Panc1 (cell line): ENCODE results near the gene AHCY. TPM values are rescaled to one million over a fixed set of nuclear protein-coding genes. Genes with fewer than 3 reads are reported as not detected.
"Not testable (repeated sequence)": the region's sequence is repeated elsewhere in the genome, so short reads cannot be mapped to it uniquely, and the experiment has no call there.

Experiments
- ATAC-seq: fragments of 200-7000 bp; cut with Tn5 transposase; 2 replicates; pipeline ENCODE4 v1.9.1; 2020; ENCODE audit warnings: mild to moderate bottlenecking, moderate library complexity
- BruUV-seq: library from RNA; stranded (reverse); fragments of 400-500 nt; replicated peaks from 2 replicates; lab custom pipeline; 2021; lab: Mats Ljungman, UMichigan
- CTCF ChIA-PET: fragments of 300-600 bp; sonication (Branson Sonifier 250); formaldehyde crosslinking; loops from one replicate; lab custom pipeline; 2022; ENCODE audit warnings: antibody characterized with exemption; lab: Charles Lee
- POLR2A ChIA-PET: fragments of 300-600 bp; sonication (Branson Sonifier 250); formaldehyde crosslinking; loops from one replicate; lab custom pipeline; 2022; ENCODE audit warnings: antibody characterized with exemption; lab: Charles Lee
- DNase-seq: peaks from one replicate; pipeline ENCODE4 v3.0.0-alpha.2; 2010; ENCODE audit warnings: low read depth, low spot score
- H3K27ac ChIP-seq: 2 replicates; pipeline ENCODE4 v1.5.1; 2011; ENCODE audit warnings: mild to moderate bottlenecking, low read length, inconsistent platforms
- H3K27me3 ChIP-seq: fragments of 200-500 bp; sonication (Bioruptor generic); 2 replicates; pipeline ENCODE4 v1.6.0; 2014; ENCODE audit warnings: low read length, inconsistent platforms; ENCODE audit not compliant: control insufficient read depth, insufficient read depth
- H3K36me3 ChIP-seq: fragments of 200-500 bp; sonication (Bioruptor generic); 2 replicates; pipeline ENCODE4 v1.5.1; 2014; ENCODE audit warnings: inconsistent platforms, mild to moderate bottlenecking, low read length, moderate library complexity; ENCODE audit not compliant: control insufficient read depth, insufficient read depth
- H3K4me1 ChIP-seq: 2 replicates; pipeline ENCODE4 v1.5.1; 2011; ENCODE audit warnings: inconsistent platforms, mild to moderate bottlenecking, low read length, moderate library complexity; ENCODE audit not compliant: control insufficient read depth, insufficient read depth
- H3K4me3 ChIP-seq, 2 experiments: 2 replicates each; pipeline ENCODE4 v1.5.1; 2011 to 2012; ENCODE audit warnings: low read depth in 2 of 2, low read length in 2 of 2, mild to moderate bottlenecking in 2 of 2, inconsistent platforms in 1 of 2, moderate library complexity in 1 of 2
- H3K9me3 ChIP-seq: fragments of 200-500 bp; sonication (Bioruptor generic); 2 replicates; pipeline ENCODE4 v1.5.1; 2014; ENCODE audit warnings: low read depth, mild to moderate bottlenecking, inconsistent platforms, low read length, moderate library complexity; ENCODE audit not compliant: control insufficient read depth, insufficient read depth
- CTCF ChIP-seq: fragments of 450-650 bp; IDR thresholded peaks from 2 replicates; pipeline ENCODE4 v1.5.1; 2017; ENCODE audit warnings: mild to moderate bottlenecking
- POLR2AphosphoS5 ChIP-seq: IDR thresholded peaks from 2 replicates; pipeline ENCODE4 v1.6.1; 2012; ENCODE audit warnings: mild to moderate bottlenecking, low read depth, low read length, moderate library complexity
- REST ChIP-seq, 2 experiments: IDR thresholded peaks; 2 replicates each; pipeline ENCODE4 v1.6.1; 2011 to 2012; ENCODE audit warnings: low read depth in 2 of 2, control low read depth in 1 of 2, low read length in 1 of 2, mild to moderate bottlenecking in 1 of 2, moderate library complexity in 1 of 2; ENCODE audit not compliant: insufficient read depth in 1 of 2
- SIN3A ChIP-seq: IDR thresholded peaks from 2 replicates; pipeline ENCODE4 v1.6.1; 2012; ENCODE audit warnings: low read depth, mild to moderate bottlenecking, low read length, moderate library complexity, borderline replicate concordance; ENCODE audit not compliant: insufficient read depth
- TCF7L2 ChIP-seq: IDR thresholded peaks from 2 replicates; pipeline ENCODE4 v1.6.1; 2011; ENCODE audit warnings: mild to moderate bottlenecking, low read depth, low read length, inconsistent platforms
- in situ Hi-C: cut with HindIII; loops from 2 replicates; pipeline ENCODE4 v1.10.0; 2016; ENCODE audit warnings: low sequenced_read_pairs, low pct_unique_long_range_greater_than_20kb
- intact Hi-C: fragments of 100-400 bp; cut with micrococcal nuclease; formaldehyde crosslinking; loops from one replicate; pipeline ENCODE4 v1.10.0; 2022; ENCODE audit not compliant: unreplicated experiment
- total RNA-seq: library from RNA; stranded (reverse); gene quantifications from one replicate; pipeline ENCODE4 v1.2.1, GENCODE V29; 2021; ENCODE audit not compliant: unreplicated experiment

The AHCY gene
- total RNA-seq, 1 experiment from 2014 or later, result 171 TPM

- no TSS peak for BruUV-seq
- no peak for TF ChIP-seq TCF7L2
- no peak for TF ChIP-seq SIN3A
- no peaks in the 10 kb centered on the region for H3K36me3 ChIP-seq
- CTCF ChIA-PET, result no interaction called here
- POLR2A ChIA-PET, result interaction anchor here (0.7 kb wide), 1 partner anchor 38 kb away, joined by 3 read pairs; no protein-coding TSS in a partner anchor
- DNase-seq (no peak), ATAC-seq (no peak)
- in situ Hi-C loops (no loop called here), intact Hi-C loops (no loop called here)
- H3K27me3 ChIP-seq, result peaks cover 1% of the 10 kb centered on the region; the same call in 1 of the 2 replicates
- no peaks in the 10 kb centered on the region for H3K9me3 ChIP-seq
- no peak overlapping the region for H3K4me3 ChIP-seq
- no peak overlapping the region for H3K27ac ChIP-seq
- no peaks in the 10 kb centered on the region for H3K4me1 ChIP-seq
These were observed 57.0 kb downstream of the AHCY start for GRCh38 chr20:34246126-34246626.

GRCh38 chr20:34243377-34243776 lies 59.8 kb downstream of the AHCY start:
- no TSS peak for BruUV-seq
- ChIA-PET POLR2A (no interaction called here), CTCF (no interaction called here)
- Histone ChIP-seq H3K4me3 (no peak overlapping the region), H3K36me3 (no peaks in the 10 kb centered on the region), H3K27ac (no peak overlapping the region), H3K9me3 (no peaks in the 10 kb centered on the region), H3K27me3 (peaks cover 10% of the 10 kb centered on the region; the same call in 1 of the 2 replicates), H3K4me1 (no peaks in the 10 kb centered on the region)
- in situ Hi-C loops, result no loop called here
- ATAC-seq (no peak), DNase-seq (no peak)
- TF ChIP-seq POLR2AphosphoS5, result no peak
- no peak for TF ChIP-seq TCF7L2
- no peak for TF ChIP-seq SIN3A
- intact Hi-C loops, result no loop called here

- ChIA-PET CTCF (no interaction called here), POLR2A (no interaction called here)
- in situ Hi-C loops, result no loop called here
- Histone ChIP-seq H3K4me1 (no peaks in the 10 kb centered on the region), H3K9me3 (no peaks in the 10 kb centered on the region), H3K4me3 (no peak overlapping the region), H3K27me3 (peaks cover 10% of the 10 kb centered on the region; the same call in 1 of the 2 replicates), H3K27ac (no peak overlapping the region), H3K36me3 (no peaks in the 10 kb centered on the region)
- ATAC-seq (no peak), DNase-seq (no peak)
- intact Hi-C loops, result no loop called here
- no TSS peak for BruUV-seq
- TF ChIP-seq CTCF (no peak), REST (IDR thresholded peaks at IDR 0.05; ENCODE audit: insufficient read depth in 1 of 2, low read depth in 2 of 2, low read length in 1 of 2) (no peak), SIN3A (no peak), POLR2AphosphoS5 (no peak), TCF7L2 (no peak)
These were observed 60.3 kb downstream of the AHCY start for GRCh38 chr20:34242879-34243278.

GRCh38 chr20:34242015-34242414 lies 61.1 kb downstream of the AHCY start:
- DNase-seq, H3K4me3 ChIP-seq, H3K27ac ChIP-seq, ATAC-seq, CTCF ChIA-PET, H3K36me3 ChIP-seq, in situ Hi-C loops, H3K27me3 ChIP-seq, POLR2A ChIA-PET, H3K9me3 ChIP-seq, BruUV-seq, H3K4me1 ChIP-seq, intact Hi-C loops: not testable (repeated sequence)
